HepG2 (cell line): ENCODE data around the gene MAPK6. TPM values are rescaled to one million over a fixed set of nuclear protein-coding genes. Genes with fewer than 3 reads are reported as not detected.

Experiments
- ATAD3A ChIP-seq: sonication (generic); formaldehyde crosslinking; IDR thresholded peaks from 2 replicates; pipeline ENCODE4 v1.4.0; 2020; ENCODE audit warnings: missing genetic modification reagents
- DR1 ChIP-seq: sonication (generic); formaldehyde crosslinking; IDR thresholded peaks from 2 replicates; pipeline ENCODE4 v1.8.0; 2021; ENCODE audit warnings: mild to moderate bottlenecking, missing genetic modification reagents, inconsistent platforms
- HCFC1 ChIP-seq: fragments of 150-350 bp; IDR thresholded peaks from 2 replicates; pipeline ENCODE4 v1.6.1; 2014; ENCODE audit warnings: low read depth, low read length
- HMGXB3 ChIP-seq: sonication (generic); formaldehyde crosslinking; IDR thresholded peaks from 2 replicates; pipeline ENCODE4 v1.4.0; 2020; ENCODE audit warnings: missing genetic modification reagents, borderline replicate concordance
- KDM5B ChIP-seq: sonication (generic); formaldehyde crosslinking; IDR thresholded peaks from 2 replicates; pipeline ENCODE4 v1.4.0; 2020; ENCODE audit warnings: missing genetic modification reagents, mild to moderate bottlenecking, borderline replicate concordance
- KMT2B ChIP-seq: IDR thresholded peaks from 2 replicates; pipeline ENCODE4 v1.6.1; 2016; ENCODE audit warnings: missing genetic modification reagents, missing compliant biosample characterization
- MLLT10 ChIP-seq: sonication (generic); formaldehyde crosslinking; IDR thresholded peaks from 2 replicates; pipeline ENCODE4 v1.4.0; 2020; ENCODE audit warnings: missing genetic modification reagents
- MYC ChIP-seq: sonication (generic); formaldehyde crosslinking; IDR thresholded peaks from 2 replicates; pipeline ENCODE4 v1.9.0; 2021; ENCODE audit warnings: missing genetic modification reagents, borderline replicate concordance
- NCOA1 ChIP-seq: sonication (generic); formaldehyde crosslinking; IDR thresholded peaks from 2 replicates; pipeline ENCODE4 v1.9.0; 2021; ENCODE audit warnings: missing genetic modification reagents
- NR2F1 ChIP-seq, 2 experiments: fragments of 450-650 bp in 1 of 2; formaldehyde crosslinking in 1 of 2; IDR thresholded peaks; 2 replicates each; pipeline versions ENCODE4 v1.5.0 to v1.6.1; 2016 to 2020; ENCODE audit warnings: mild to moderate bottlenecking in 1 of 2, missing compliant biosample characterization in 1 of 2, missing genetic modification reagents in 1 of 2, moderate library complexity in 1 of 2
- NR2F2 ChIP-seq: IDR thresholded peaks from 2 replicates; pipeline ENCODE4 v1.6.1; 2012; ENCODE audit warnings: low read depth, inconsistent platforms, borderline replicate concordance
- POLR2AphosphoS5 ChIP-seq: IDR thresholded peaks from 2 replicates; pipeline ENCODE4 v1.6.1; 2012; ENCODE audit warnings: low read depth, low read length
- REST ChIP-seq, 2 experiments: IDR thresholded peaks; 2 replicates each; pipeline ENCODE4 v1.6.1; 2011 to 2012; ENCODE audit warnings: low read length in 2 of 2, borderline replicate concordance in 1 of 2, low read depth in 1 of 2, mild to moderate bottlenecking in 1 of 2, moderate library complexity in 1 of 2
- SCMH1 ChIP-seq: sonication (generic); formaldehyde crosslinking; IDR thresholded peaks from 2 replicates; pipeline ENCODE4 v1.9.0; 2021; ENCODE audit warnings: missing genetic modification reagents, mild to moderate bottlenecking, borderline replicate concordance
- SSRP1 ChIP-seq: IDR thresholded peaks from 2 replicates; pipeline ENCODE4 v1.6.1; 2016; ENCODE audit warnings: control low read depth
- TP53 ChIP-seq: sonication (generic); formaldehyde crosslinking; conservative IDR thresholded peaks from 2 replicates; pipeline ENCODE4 v1.4.0; 2020; ENCODE audit warnings: missing genetic modification reagents
- ZBTB43 ChIP-seq: sonication (generic); formaldehyde crosslinking; conservative IDR thresholded peaks from 2 replicates; pipeline ENCODE4 v1.4.0; 2020; ENCODE audit warnings: missing genetic modification reagents
- ZNF329 ChIP-seq: sonication (generic); formaldehyde crosslinking; IDR thresholded peaks from 2 replicates; pipeline ENCODE4 v1.9.0; 2021; ENCODE audit warnings: low read depth, mild to moderate bottlenecking, missing genetic modification reagents
- ZNF614 ChIP-seq: IDR thresholded peaks from 2 replicates; pipeline ENCODE4 v1.6.1; 2018; ENCODE audit warnings: missing biosample characterization, missing genetic modification reagents, inconsistent platforms, borderline replicate concordance
- ZNF652 ChIP-seq: IDR thresholded peaks from 2 replicates; pipeline ENCODE4 v1.6.1; 2016; ENCODE audit warnings: low read depth, borderline replicate concordance
- ZNF816 ChIP-seq: sonication (generic); formaldehyde crosslinking; IDR thresholded peaks from 2 replicates; pipeline ENCODE4 v1.8.0; 2022; ENCODE audit warnings: missing genetic modification reagents, mild to moderate bottlenecking, borderline replicate concordance
- polyA plus RNA-seq, 8 experiments: library from polyadenylated mRNA; depleted of rRNA in 3 of 8; stranded (reverse) in 7 of 8; unstranded in 1 of 8; fragments of >200 nt; fragmentation: Illumina TruSeq in 4 of 8; extraction: Trizol in 4 of 8; gene quantifications; 2 replicates each; pipeline versions ENCODE4 v1.2.1 to v1.2.3, GENCODE V29; 2011 to 2016; ENCODE audit warnings: low read depth in 4 of 8, missing spikeins in 1 of 8, mixed read lengths in 1 of 8; ENCODE audit not compliant: insufficient read depth in 1 of 8
- total RNA-seq, 5 experiments: library from RNA; depleted of rRNA; stranded (reverse); fragments of >200 nt; fragmentation: Illumina TruSeq; extraction: Trizol; gene quantifications; 2 replicates each; pipeline ENCODE4 v1.2.3, GENCODE V29; 2016; ENCODE audit warnings: low read depth in 1 of 5

The MAPK6 gene
- total and polyA plus RNA-seq, 2 of the 13 experiments (the other 11 are each of a cell fraction or from before 2014, with no cell fraction given), result 89.5 to 99.7 TPM

- TF ChIP-seq ZBTB43 (CRISPR knock-in tag) (peak; percentile 84), TP53 (CRISPR knock-in tag) (no peak; the same call in 1 of the 2 replicates), KMT2B (peak; percentile 80; the same call in 1 of the 2 replicates), MYC (CRISPR knock-in tag) (peak; percentile 95), ZNF816 (no peak), SSRP1 (CRISPR knock-in tag) (no peak), HMGXB3 (CRISPR knock-in tag) (peak; percentile 21; the same call in 1 of the 2 replicates), NR2F2 (no peak), NR2F1 (CRISPR knock-in tag; IDR thresholded peaks at IDR 0.05) (no peak), ZNF614 (CRISPR knock-in tag) (0 out of 2 replicates have a peak, but pooled peaks have one; percentile 26), POLR2AphosphoS5 (peak; percentile 83), NCOA1 (CRISPR knock-in tag) (peak; percentile 63; the same call in 1 of the 2 replicates), ATAD3A (CRISPR knock-in tag) (no peak), REST (IDR thresholded peaks at IDR 0.05; ENCODE audit: borderline replicate concordance in 1 of 2, low read depth in 1 of 2, low read length in 2 of 2) (peak in 1 of 2 experiments; percentile 67; a peak in 2 of 4 replicates), SCMH1 (no peak), MLLT10 (no peak), DR1 (CRISPR knock-in tag) (peak; percentile 91; the same call in 1 of the 2 replicates), ZNF652 (CRISPR knock-in tag) (no peak), KDM5B (CRISPR knock-in tag) (peak; percentile 93; the same call in 1 of the 2 replicates), HCFC1 (no peak), ZNF329 (CRISPR knock-in tag) (peak; percentile 92)
These were observed at the start of gene MAPK6 (continued) for GRCh38 chr15:52018693-52019393.
